Measurements from ENCODE around the gene ADGRA1.

ADGRA1 gene

DNA sequence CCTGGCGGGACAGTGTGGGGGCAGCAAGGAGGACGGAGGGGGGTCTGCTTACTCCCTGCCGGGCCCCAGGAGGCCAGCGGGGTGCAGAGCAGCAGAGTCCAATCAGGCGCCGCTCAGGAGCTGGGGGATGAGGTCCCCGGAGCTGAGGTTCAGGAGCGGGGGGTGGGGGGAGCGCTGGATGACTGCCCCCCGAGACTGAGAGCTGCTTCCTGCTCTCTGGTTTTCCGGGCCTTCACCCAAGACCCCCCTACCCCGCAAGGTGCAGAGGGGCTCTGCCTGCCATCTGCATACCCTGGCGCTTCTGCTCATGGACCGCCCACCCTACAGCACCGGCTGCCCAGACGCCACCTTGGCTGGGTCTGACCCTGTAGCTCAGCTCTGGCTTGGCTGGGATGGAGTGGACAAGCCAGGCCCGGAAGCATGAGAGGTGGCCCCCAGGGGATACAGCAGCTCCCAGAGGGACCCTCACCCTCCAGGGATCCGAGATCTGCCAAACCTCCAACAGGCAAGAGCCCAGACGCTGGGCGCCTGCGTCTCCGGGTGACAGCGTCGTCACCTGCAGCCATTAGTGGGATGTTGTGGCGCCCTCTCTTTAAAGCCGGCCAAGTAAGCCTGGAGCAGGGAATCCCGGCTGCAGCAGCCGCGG is 73.2 kb downstream of the ADGRA1 start:
- Histone ChIP-seq H3K36me3 (ENCODE audit: low read length) (no peaks in the 10 kb centered on the region), H3K79me2 (ENCODE audit: insufficient read depth, low read length) (no peaks in the 10 kb centered on the region), H3K9me2 (replicated peaks; ENCODE audit: insufficient read depth, low read length) (no peaks in the 10 kb centered on the region), H3F3A (ENCODE audit: insufficient read depth) (no peaks in the 10 kb centered on the region), H3K4me2 (ENCODE audit: low read depth, low read length, poor library complexity, severe bottlenecking) (no peak overlapping the region), H3K4me3 (ENCODE audit: insufficient read depth, low read length, poor library complexity, severe bottlenecking) (no peak overlapping the region), H3K27ac (ENCODE audit: low read depth, low read length) (no peak overlapping the region), H3K27me3 (ENCODE audit: low read length) (no peaks in the 10 kb centered on the region), H2AFZ (ENCODE audit: low read depth, low read length, severe bottlenecking) (no peak overlapping the region), H3K9ac (ENCODE audit: low read length) (no peak overlapping the region), H3K9me3 (ENCODE audit: insufficient read depth, low read length) (no peaks in the 10 kb centered on the region), H4K20me1 (ENCODE audit: low read depth, low read length) (no peaks in the 10 kb centered on the region)
- TF ChIP-seq EZH2phosphoT487 (conservative IDR thresholded peaks at IDR 0.05; ENCODE audit: low read length), result no peak
- TF ChIP-seq, protein P1, sequence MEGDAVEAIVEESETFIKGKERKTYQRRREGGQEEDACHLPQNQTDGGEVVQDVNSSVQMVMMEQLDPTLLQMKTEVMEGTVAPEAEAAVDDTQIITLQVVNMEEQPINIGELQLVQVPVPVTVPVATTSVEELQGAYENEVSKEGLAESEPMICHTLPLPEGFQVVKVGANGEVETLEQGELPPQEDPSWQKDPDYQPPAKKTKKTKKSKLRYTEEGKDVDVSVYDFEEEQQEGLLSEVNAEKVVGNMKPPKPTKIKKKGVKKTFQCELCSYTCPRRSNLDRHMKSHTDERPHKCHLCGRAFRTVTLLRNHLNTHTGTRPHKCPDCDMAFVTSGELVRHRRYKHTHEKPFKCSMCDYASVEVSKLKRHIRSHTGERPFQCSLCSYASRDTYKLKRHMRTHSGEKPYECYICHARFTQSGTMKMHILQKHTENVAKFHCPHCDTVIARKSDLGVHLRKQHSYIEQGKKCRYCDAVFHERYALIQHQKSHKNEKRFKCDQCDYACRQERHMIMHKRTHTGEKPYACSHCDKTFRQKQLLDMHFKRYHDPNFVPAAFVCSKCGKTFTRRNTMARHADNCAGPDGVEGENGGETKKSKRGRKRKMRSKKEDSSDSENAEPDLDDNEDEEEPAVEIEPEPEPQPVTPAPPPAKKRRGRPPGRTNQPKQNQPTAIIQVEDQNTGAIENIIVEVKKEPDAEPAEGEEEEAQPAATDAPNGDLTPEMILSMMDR (IDR thresholded peaks at IDR 0.05; ENCODE audit: insufficient read depth, low read length, poor library complexity, severe bottlenecking), result no peak

DNA sequence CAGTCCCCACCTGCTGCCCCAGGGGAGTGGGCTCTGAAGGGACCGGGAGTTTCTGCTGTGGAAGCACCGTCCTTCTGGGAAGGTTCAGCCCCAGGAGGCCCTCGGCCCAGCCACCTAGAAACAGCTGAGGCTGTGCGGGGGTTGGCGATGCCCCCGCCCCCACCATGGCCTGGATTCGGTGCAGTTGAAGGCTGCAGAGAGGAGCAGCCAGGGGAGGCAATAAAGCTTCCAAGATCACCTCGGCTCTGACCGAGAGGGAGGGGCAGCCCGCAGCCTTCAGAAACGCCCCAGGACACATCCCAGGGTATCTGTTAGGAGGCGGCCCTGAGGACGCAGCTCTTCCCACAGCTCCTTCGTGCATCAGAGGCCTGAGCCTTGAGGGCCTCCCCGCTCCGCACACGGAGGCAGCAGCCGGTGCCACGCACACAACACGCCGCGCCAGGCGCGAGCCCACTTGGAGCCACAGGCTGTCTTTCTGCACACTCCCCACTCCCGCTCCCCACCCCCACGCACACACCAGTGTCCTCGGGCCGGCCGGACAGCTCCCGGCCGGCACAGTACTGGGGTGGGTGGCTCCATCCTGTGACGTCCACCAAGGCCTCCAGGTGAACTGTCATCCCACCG is 73.9 kb downstream of the ADGRA1 start:
- Histone ChIP-seq H3K27me3 (ENCODE audit: low read length) (no peaks in the 10 kb centered on the region), H4K20me1 (ENCODE audit: low read depth, low read length) (no peaks in the 10 kb centered on the region), H3K9me3 (ENCODE audit: insufficient read depth, low read length) (no peaks in the 10 kb centered on the region), H3K4me2 (ENCODE audit: low read depth, low read length, poor library complexity, severe bottlenecking) (no peak overlapping the region), H3K9ac (ENCODE audit: low read length) (no peak overlapping the region), H2AFZ (ENCODE audit: low read depth, low read length, severe bottlenecking) (no peak overlapping the region), H3K79me2 (ENCODE audit: insufficient read depth, low read length) (no peaks in the 10 kb centered on the region), H3F3A (ENCODE audit: insufficient read depth) (no peaks in the 10 kb centered on the region), H3K9me2 (replicated peaks; ENCODE audit: insufficient read depth, low read length) (no peaks in the 10 kb centered on the region), H3K36me3 (ENCODE audit: low read length) (no peaks in the 10 kb centered on the region), H3K27ac (ENCODE audit: low read depth, low read length) (no peak overlapping the region), H3K4me3 (ENCODE audit: insufficient read depth, low read length, poor library complexity, severe bottlenecking) (no peak overlapping the region)
- TF ChIP-seq, protein P1 (IDR thresholded peaks at IDR 0.05; ENCODE audit: insufficient read depth, low read length, poor library complexity, severe bottlenecking), result no peak

DNA sequence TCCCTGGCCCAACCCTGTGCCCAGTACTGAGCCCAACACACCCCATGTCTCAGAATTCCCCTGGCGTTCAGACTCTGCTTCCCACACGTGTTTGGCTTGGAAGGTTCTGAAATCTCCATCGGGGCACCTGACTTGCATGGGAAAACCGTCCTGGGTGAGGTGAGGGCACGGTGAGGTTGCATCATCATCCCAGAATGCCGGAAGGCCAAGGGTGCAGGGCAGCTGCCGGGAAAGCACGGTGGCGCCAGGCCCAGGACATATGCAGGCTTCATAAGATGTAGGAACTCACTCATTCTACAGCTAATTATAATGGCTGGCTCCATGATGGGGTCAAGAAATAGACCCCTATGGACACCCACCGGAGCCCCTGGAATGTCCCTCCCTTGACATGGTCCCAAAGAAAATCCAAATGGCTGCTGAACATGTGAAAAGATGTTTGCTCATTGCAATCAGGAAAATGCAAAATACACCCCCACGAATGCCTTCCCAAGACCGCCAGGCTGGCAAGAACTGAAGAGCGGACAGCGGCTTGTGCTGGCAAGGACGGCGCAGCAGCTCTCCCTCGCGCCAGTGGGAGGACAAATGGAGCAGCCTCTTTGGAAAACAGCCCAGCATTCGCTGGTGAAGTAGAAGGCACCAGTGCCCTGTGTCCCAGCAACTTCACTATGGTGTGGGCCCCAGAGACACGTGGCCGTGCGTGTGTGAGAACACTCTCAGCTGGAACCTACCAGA is 74.6 kb downstream of the ADGRA1 start:
- H4K20me1 ChIP-seq (ENCODE audit: low read depth, low read length), result no peaks in the 10 kb centered on the region
- no peaks in the 10 kb centered on the region for H3K36me3 ChIP-seq (ENCODE audit: low read length)
- H3K27ac ChIP-seq (ENCODE audit: low read depth, low read length), result no peak overlapping the region
- no peaks in the 10 kb centered on the region for H3K9me3 ChIP-seq (ENCODE audit: insufficient read depth, low read length)
- no peak overlapping the region for H2AFZ ChIP-seq (ENCODE audit: low read depth, low read length, severe bottlenecking)
- H3K9ac ChIP-seq (ENCODE audit: low read length), result no peak overlapping the region
- no peak overlapping the region for H3K4me2 ChIP-seq (ENCODE audit: low read depth, low read length, poor library complexity, severe bottlenecking)
- no peak overlapping the region for H3K4me3 ChIP-seq (ENCODE audit: insufficient read depth, low read length, poor library complexity, severe bottlenecking)
- H3F3A ChIP-seq (ENCODE audit: insufficient read depth), result no peaks in the 10 kb centered on the region
- H3K9me2 ChIP-seq (replicated peaks; ENCODE audit: insufficient read depth, low read length), result no peaks in the 10 kb centered on the region
- H3K79me2 ChIP-seq (ENCODE audit: insufficient read depth, low read length), result no peaks in the 10 kb centered on the region
- no peaks in the 10 kb centered on the region for H3K27me3 ChIP-seq (ENCODE audit: low read length)
- no peak for TF ChIP-seq EZH2phosphoT487 (conservative IDR thresholded peaks at IDR 0.05; ENCODE audit: low read length)
- TF ChIP-seq, protein P1 (IDR thresholded peaks at IDR 0.05; ENCODE audit: insufficient read depth, low read length, poor library complexity, severe bottlenecking), result no peak
